Central memory CD8-positive, alpha-beta T cell (primary cell): ENCODE data around the gene FAM118A.
"Not testable (repeated sequence)": the region's sequence is repeated elsewhere in the genome, so short reads cannot be mapped to it uniquely, and the experiment has no call there.

ENCODE experiments used
- ATAC-seq: fragments of 150-1000 bp; cut with Tn5 transposase; replicated peaks from 2 replicates; pipeline ENCODE4 v1.10.0; 2022; ENCODE audit warnings: mild to moderate bottlenecking, moderate FRiP score, moderate number of reproducible peaks; ENCODE audit not compliant: poor library complexity, severe bottlenecking; ENCODE audit errors: extremely low read depth
- DNase-seq, 2 donors: peaks; one replicate each; pipeline ENCODE4 v3.0.0; 2021; ENCODE audit warnings: low spot score in 2 of 2
- H3K27ac Mint-ChIP-seq: one replicate; pipeline ENCODE4 v1.8.0; 2022; ENCODE audit warnings: low read depth, mild to moderate bottlenecking, moderate library complexity, mixed read lengths
- H3K27me3 Mint-ChIP-seq: one replicate; pipeline ENCODE4 v1.8.0; 2022; ENCODE audit warnings: mixed read lengths
- H3K36me3 Mint-ChIP-seq: one replicate; pipeline ENCODE4 v1.8.0; 2022; ENCODE audit warnings: mild to moderate bottlenecking, moderate library complexity, mixed read lengths; ENCODE audit not compliant: insufficient read depth
- H3K4me1 Mint-ChIP-seq: one replicate; pipeline ENCODE4 v1.8.0; 2022; ENCODE audit warnings: mixed read lengths
- H3K4me3 Mint-ChIP-seq: one replicate; pipeline ENCODE4 v1.8.0; 2022; ENCODE audit warnings: mild to moderate bottlenecking, moderate library complexity, mixed read lengths
- H3K9me3 Mint-ChIP-seq: one replicate; pipeline ENCODE4 v1.8.0; 2022; ENCODE audit warnings: mixed read lengths

Gene FAM118A

GRCh38 chr22:45318558-45319323, 9.0 kb downstream of the FAM118A start:
- peak overlapping the region; percentile 100 for H3K27ac Mint-ChIP-seq
- H3K36me3 Mint-ChIP-seq = peaks cover 44% of the 10 kb centered on the region
- ATAC-seq = peak; percentile 75
- H3K9me3 Mint-ChIP-seq = no peaks in the 10 kb centered on the region
- H3K4me3 Mint-ChIP-seq = peak overlapping the region; percentile 80
- peak; percentile 49 to 77 for DNase-seq
- no peaks in the 10 kb centered on the region for H3K27me3 Mint-ChIP-seq
- peaks cover 47% of the 10 kb centered on the region for H3K4me1 Mint-ChIP-seq

DNA sequence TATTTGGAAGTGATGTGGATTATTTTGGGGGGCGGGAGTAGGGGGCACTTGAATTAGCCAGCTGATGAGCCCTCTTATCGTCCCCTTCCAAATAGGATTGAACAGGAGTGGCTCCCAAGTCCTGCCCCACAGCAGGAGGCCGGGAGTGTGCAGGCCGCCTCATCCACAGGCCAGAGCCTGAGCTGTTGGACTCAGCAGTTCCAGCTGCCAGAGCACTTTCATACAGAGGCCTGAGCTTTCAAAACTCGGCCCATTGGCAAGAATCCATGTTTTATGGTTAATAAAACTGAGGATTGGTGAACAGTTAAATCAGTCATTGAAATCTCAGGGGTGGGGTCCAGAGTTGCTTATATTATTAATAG, 9.6 kb downstream of the FAM118A start:
- H3K36me3 Mint-ChIP-seq = peaks cover 45% of the 10 kb centered on the region
- H3K9me3 Mint-ChIP-seq = no peaks in the 10 kb centered on the region
- DNase-seq (no peak), ATAC-seq (no peak)
- peaks cover 44% of the 10 kb centered on the region for H3K4me1 Mint-ChIP-seq
- no peaks in the 10 kb centered on the region for H3K27me3 Mint-ChIP-seq
- H3K27ac Mint-ChIP-seq = peak overlapping the region; percentile 100
- peak overlapping the region; percentile 80 for H3K4me3 Mint-ChIP-seq

DNA sequence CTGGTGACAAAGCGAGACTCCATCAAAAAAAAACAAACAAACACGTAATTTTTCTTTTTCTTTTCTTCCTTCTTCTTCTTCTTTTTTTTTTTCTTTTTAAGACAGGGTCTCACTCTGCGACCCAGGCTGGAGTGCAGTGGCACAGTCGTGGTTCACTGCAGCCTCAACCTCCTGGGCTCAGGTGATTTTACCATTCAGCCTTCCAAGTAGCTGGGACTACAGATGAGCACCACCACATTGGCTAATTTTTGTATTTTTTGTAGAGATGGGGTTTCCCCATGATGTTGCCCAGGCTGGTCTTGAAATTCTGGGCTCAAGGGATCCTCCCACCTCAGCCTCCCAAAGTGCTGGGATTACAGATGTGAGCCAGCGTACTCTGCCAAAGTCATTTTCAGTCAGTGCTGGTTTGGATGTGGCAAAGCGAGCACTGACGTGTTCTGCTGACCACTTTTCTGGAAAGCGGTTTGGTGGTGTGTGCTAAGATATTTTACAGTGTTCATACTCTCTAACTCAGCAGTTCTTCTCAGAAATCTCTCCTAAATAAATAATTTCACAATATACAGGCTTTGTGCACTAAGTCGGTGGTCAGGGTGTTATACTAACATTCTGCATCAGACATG, 10.7 kb downstream of the FAM118A start:
- H3K27me3 Mint-ChIP-seq = no peaks in the 10 kb centered on the region
- H3K4me3 Mint-ChIP-seq = peak overlapping the region; percentile 80
- H3K36me3 Mint-ChIP-seq = peaks cover 51% of the 10 kb centered on the region
- H3K9me3 Mint-ChIP-seq = no peaks in the 10 kb centered on the region
- ATAC-seq (no peak), DNase-seq (no peak)
- peak overlapping the region; percentile 100 for H3K27ac Mint-ChIP-seq
- H3K4me1 Mint-ChIP-seq = peaks cover 42% of the 10 kb centered on the region

- Mint-ChIP-seq H3K4me3 (no peak overlapping the region), H3K9me3 (no peaks in the 10 kb centered on the region), H3K36me3 (peaks cover 54% of the 10 kb centered on the region), H3K4me1 (peaks cover 45% of the 10 kb centered on the region), H3K27me3 (no peaks in the 10 kb centered on the region), H3K27ac (peak overlapping the region; percentile 32)
- DNase-seq = no peak
- no peak for ATAC-seq
Observed at GRCh38 chr22:45321827-45322226, 12.1 kb downstream of the FAM118A start.

DNA sequence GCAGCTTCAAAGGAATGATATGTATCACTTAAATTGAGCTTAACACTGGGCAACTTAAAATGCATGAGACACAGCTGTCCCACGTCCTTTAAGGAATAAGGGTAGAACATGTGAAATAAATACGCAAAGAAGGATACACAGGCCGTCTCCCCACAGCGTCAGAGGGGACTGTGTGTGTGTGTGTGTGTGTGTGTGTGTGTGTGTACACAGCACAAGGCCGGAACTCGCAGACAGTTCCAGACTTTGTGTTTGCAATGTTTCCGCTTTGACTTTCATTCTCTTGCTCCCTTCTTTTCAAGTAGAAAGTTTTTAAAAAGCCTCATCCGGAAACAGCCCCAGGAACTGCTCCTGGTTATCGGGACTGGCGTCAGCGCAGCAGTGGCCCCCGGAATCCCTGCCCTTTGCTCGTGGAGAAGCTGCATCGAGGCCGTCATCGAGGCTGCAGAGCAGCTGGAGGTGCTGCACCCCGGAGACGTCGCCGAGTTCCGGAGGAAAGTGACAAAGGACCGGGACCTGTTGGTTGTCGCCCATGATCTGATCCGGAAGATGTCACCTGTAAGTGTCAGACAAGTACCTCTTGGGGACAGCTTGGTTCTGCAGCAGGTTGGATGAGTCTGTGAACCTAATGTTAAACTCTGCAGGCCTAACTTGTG, 13.3 kb downstream of the FAM118A start:
- DNase-seq = no peak
- Mint-ChIP-seq H3K4me3 (no peak overlapping the region), H3K9me3 (no peaks in the 10 kb centered on the region), H3K4me1 (peaks cover 38% of the 10 kb centered on the region), H3K27me3 (no peaks in the 10 kb centered on the region), H3K27ac (no peak overlapping the region), H3K36me3 (peaks cover 55% of the 10 kb centered on the region)
- ATAC-seq = no peak

- no peak for ATAC-seq
- H3K36me3 Mint-ChIP-seq = peaks cover 48% of the 10 kb centered on the region
- H3K9me3 Mint-ChIP-seq = no peaks in the 10 kb centered on the region
- peaks cover 31% of the 10 kb centered on the region for H3K4me1 Mint-ChIP-seq
- peak overlapping the region; percentile 59 for H3K27ac Mint-ChIP-seq
- no peaks in the 10 kb centered on the region for H3K27me3 Mint-ChIP-seq
- DNase-seq = no peak
- no peak overlapping the region for H3K4me3 Mint-ChIP-seq
Observed at GRCh38 chr22:45323695-45324094, 14.0 kb downstream of the FAM118A start.

DNA sequence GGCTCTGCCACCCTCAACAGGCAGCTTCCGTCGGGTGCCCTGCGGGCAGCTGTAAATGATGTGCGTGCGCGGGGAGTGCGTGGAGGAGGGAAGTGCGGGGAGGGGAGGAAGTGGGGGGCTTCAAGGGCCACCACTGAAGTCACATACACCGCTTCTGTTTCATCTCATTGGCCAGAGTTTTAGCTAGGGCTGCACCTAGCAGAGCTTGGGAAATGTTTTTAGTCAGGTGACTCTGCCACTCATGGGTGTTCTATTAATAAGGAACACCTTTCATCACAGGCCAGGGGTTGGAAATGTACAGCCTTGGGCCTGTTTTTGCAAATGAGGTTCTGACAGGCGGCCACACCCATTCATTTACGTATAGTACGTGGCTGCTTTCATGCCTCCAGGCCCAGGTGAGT, 14.6 kb downstream of the FAM118A start:
- Mint-ChIP-seq H3K9me3 (no peaks in the 10 kb centered on the region), H3K27me3 (no peaks in the 10 kb centered on the region), H3K36me3 (peaks cover 42% of the 10 kb centered on the region), H3K27ac (peak overlapping the region; percentile 59), H3K4me1 (peaks cover 25% of the 10 kb centered on the region), H3K4me3 (no peak overlapping the region)
- no peak for ATAC-seq
- DNase-seq = no peak

DNA sequence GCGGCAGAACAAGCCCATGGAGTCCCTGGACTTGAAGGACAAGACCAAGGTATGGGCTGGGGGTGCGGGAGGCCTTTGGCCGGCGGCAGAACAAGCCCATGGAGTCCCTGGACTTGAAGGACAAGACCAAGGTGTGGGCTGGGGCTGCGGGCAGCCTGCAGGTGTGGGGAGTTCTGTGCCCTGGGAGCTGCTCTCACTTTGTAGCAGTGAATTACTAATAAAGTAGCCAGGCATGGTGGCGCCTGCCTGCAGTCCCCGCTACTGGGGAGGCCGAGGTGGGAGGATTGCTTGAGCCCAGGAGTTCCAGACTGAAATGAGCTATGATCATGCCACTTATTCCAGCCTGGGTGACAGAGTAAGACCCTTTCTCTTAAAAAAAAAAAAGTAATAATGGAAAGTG, 18.5 kb downstream of the FAM118A start:
- not testable (repeated sequence) for H3K9me3 Mint-ChIP-seq, H3K4me3 Mint-ChIP-seq, ATAC-seq, DNase-seq, H3K27me3 Mint-ChIP-seq, H3K27ac Mint-ChIP-seq
- Mint-ChIP-seq H3K36me3 (peaks cover 43% of the 10 kb centered on the region), H3K4me1 (peaks cover 11% of the 10 kb centered on the region)

- H3K27me3 Mint-ChIP-seq = no peaks in the 10 kb centered on the region
- H3K36me3 Mint-ChIP-seq = peaks cover 41% of the 10 kb centered on the region
- H3K4me3 Mint-ChIP-seq = no peak overlapping the region
- DNase-seq (no peak), ATAC-seq (no peak)
- H3K9me3 Mint-ChIP-seq = no peaks in the 10 kb centered on the region
- no peak overlapping the region for H3K27ac Mint-ChIP-seq
- peaks cover 15% of the 10 kb centered on the region for H3K4me1 Mint-ChIP-seq
Observed at GRCh38 chr22:45328822-45329529, 19.2 kb downstream of the FAM118A start.

- no peak overlapping the region for H3K27ac Mint-ChIP-seq
- H3K27me3 Mint-ChIP-seq = no peaks in the 10 kb centered on the region
- peaks cover 20% of the 10 kb centered on the region for H3K4me1 Mint-ChIP-seq
- DNase-seq (no peak), ATAC-seq (no peak)
- H3K36me3 Mint-ChIP-seq = peaks cover 41% of the 10 kb centered on the region
- no peaks in the 10 kb centered on the region for H3K9me3 Mint-ChIP-seq
- no peak overlapping the region for H3K4me3 Mint-ChIP-seq
Observed at GRCh38 chr22:45329530-45329936, 19.8 kb downstream of the FAM118A start.

DNA sequence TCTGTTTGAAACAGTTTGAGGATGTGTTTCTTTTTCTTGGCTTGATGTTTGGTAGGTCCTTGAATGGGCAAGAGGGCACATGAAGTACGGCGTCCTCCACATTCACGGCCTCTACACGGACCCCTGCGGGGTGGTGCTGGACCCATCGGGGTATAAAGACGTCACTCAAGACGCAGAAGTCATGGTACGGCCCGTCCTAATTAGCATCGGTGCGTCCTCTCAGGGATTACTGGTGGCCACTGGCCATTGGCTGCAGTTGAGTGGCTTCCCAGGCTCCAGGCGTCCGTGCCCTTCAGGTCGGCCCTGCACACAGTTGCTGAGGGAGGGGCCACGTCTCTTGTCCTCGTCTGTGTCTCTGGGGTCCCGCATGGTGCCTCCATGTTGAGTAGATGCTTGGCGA, 20.8 kb downstream of the FAM118A start:
- Mint-ChIP-seq H3K4me1 (peaks cover 13% of the 10 kb centered on the region), H3K27ac (no peak overlapping the region), H3K36me3 (peaks cover 39% of the 10 kb centered on the region), H3K4me3 (no peak overlapping the region), H3K27me3 (no peaks in the 10 kb centered on the region), H3K9me3 (no peaks in the 10 kb centered on the region)
- DNase-seq = no peak
- no peak for ATAC-seq

DNA sequence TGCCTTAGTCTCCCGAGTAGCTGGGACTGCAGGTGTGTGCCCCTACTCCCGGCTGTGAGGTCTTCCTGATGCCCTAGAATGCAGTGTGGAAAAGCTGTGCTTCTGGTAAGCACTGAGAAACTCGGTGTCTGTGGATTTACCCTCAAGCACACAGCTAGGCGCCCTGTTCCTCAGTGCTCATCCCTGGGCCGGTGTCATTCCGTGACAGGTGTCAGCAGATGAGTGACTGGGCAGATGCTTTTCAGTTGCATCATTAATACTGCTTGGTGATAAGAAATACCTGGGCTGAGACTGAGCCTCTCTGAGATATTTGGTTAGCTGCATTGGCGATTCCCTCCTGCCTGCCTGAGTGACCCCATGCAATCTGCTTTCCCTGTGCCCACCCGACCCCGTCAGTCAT, 21.8 kb downstream of the FAM118A start:
- H3K27me3 Mint-ChIP-seq = no peaks in the 10 kb centered on the region
- no peak for DNase-seq
- H3K27ac Mint-ChIP-seq = no peak overlapping the region
- H3K36me3 Mint-ChIP-seq = peaks cover 40% of the 10 kb centered on the region
- H3K9me3 Mint-ChIP-seq = no peaks in the 10 kb centered on the region
- H3K4me1 Mint-ChIP-seq = peaks cover 9% of the 10 kb centered on the region
- no peak for ATAC-seq
- no peak overlapping the region for H3K4me3 Mint-ChIP-seq
